Measurements from ENCODE around the gene AHNAK2.
A peak's percentile ranks its signal among the peaks of the same experiment; 100 is the strongest.
"Not testable (repeated sequence)": the region's sequence is repeated elsewhere in the genome, so short reads cannot be mapped to it uniquely, and the experiment has no call there.

AHNAK2 gene

DNA sequence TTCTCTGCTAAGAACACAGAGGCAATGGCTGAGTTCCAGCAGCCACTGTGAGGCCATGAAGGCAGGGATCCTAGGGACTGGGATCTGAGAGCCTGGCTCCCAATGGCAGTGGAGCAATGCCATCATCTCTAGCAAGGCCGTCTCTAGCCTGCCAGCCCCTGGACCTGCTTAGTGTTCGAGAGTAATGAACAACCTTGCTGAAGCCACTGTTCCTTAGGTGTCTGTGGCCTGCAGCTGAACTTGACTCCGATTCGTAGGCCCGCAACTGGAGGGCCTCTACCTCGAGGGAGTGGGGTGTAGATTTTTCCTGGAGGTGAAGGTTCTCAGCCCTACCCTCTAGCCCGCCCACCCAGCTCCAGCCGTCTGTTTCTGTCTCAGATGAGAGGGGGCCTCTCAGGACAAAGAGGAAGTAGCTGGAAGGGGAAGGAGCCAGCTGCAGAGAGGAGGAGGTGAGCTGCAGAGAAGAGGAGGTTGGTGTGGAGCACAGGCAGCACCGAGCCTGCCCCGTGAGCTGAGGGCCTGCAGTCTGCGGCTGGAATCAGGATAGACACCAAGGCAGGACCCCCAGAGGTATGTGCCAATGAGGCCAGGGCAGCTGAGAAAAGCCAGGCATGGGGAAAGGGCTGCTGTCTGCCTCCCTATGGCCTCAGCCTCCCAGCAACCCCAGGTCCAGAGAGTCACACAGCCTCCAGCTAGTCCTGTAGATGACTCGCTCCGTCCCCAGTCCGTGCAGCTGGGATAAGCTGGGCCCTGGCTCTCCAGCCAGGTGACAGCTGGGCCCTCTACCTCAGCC is 53.6 kb downstream of the AHNAK2 start, which contains the start of gene PLD4:
TSS of gene PLD4 (plus strand) at position 459 of the 793 bp plus-strand sequence. CDS start 2,262 bp downstream, outside the sequence.
- DNase-seq, result peak; percentile 52

DNA sequence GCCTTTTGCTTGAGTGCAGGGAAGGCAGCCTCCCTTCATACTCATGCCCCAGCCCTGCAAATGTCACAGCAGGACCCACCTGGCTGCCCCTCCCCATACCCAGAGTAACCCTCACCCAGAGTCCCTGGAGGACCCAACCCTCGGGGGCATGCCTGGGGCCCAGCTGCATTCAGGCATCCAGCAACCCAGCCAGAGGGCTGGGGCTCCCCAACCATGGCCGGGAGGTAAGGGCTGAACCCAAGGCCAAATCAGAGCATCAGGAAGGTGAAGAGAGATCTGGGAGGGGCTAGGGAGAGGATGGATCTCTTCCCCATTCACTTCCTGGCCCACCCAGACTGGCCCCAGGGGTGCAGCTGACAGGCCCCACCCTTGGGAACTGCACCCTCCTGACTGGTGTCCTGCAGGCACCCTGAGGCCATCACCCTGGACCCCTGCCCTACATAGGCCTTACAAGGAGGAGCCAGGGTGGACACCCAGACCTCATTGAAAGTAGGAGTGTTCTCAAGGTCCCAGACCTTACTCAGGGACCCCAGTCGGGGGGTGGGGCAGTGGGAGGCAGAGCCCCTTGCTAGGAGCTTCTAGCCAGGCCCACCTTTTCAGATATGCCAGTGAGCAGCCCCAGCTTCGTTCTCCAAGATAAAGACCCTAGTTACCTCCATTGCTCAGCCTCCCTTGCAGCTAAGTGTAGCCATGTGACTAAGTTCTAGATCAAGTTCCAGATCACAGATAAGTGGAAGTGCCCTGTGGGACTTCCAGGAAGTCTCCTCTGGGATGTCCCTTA is 54.3 kb downstream of the AHNAK2 start:
- DNase-seq, result no peak

- no peak for DNase-seq
Observed at GRCh38 chr14:104919993-104920315, 58.2 kb downstream of the AHNAK2 start.

DNA sequence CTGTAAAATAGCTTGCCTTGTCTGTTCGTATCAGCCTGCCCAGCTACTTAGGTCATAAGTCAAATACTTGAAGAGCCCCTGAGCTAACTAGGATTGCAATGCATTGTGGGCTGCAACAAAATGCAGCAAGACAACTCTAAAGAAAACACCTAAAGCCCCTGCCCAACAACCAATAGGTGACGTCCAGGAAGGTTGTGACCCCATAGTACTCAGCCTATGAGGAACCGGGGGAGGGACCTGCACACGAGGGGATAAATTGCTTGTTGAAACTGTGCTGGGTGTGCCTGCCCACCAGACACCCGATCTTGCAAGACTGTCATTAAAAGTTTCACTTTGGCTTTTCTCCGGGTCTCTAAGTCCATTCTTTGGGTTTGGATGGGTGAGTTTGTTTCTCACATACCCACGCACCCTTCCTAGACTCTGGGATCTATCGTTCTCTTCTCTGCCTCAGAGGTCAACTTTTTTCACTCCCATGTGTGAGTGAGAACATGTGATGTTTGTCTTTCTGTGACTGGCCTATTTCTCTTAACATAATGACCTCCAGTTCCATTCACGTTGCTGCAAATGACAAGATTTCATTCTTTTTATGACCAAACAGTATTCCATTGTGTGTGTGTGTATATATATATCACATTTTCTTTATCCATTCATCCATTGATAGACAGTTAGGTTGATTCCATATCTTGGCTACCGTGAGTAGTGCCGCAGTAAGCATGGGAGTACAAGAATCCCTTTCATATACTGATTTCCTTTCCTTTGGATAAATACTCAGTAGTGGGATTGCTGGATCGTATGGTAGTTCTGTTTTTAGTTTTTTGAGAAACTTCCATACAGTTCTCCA is 58.8 kb downstream of the AHNAK2 start:
- DNase-seq, result not testable (repeated sequence)

GRCh38 chr14:104917993-104918392 is 60.2 kb downstream of the AHNAK2 start:
- no peak for DNase-seq

GRCh38 chr14:104917116-104917515 is 61.1 kb downstream of the AHNAK2 start:
- DNase-seq, result no peak

- DNase-seq, result no peak
Observed at GRCh38 chr14:104913435-104913834, 64.7 kb downstream of the AHNAK2 start.

GRCh38 chr14:104912053-104912452 is 66.1 kb downstream of the AHNAK2 start:
- no peak for DNase-seq

- no peak for DNase-seq
Observed at GRCh38 chr14:104908303-104908702, 69.9 kb downstream of the AHNAK2 start.

DNA sequence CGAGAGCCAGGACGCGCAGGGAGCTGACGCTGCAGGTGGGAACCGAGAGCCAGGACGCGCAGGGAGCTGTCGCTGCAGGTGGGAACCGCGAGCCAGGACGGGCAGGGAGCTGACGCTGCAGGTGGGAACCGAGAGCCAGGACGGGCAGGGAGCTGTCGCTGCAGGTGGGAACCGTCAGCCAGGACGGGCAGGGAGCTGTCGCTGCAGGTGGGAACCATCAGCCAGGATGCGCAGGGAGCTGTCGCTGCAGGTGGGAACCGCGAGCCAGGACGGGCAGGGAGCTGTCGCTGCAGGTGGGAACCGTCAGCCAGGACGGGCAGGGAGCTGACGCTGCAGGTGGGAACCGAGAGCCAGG is 72.6 kb downstream of the AHNAK2 start:
- DNase-seq, result not testable (repeated sequence)

- DNase-seq, result not testable (repeated sequence)
Observed at GRCh38 chr14:104904650-104905578, 73.3 kb downstream of the AHNAK2 start.

DNA sequence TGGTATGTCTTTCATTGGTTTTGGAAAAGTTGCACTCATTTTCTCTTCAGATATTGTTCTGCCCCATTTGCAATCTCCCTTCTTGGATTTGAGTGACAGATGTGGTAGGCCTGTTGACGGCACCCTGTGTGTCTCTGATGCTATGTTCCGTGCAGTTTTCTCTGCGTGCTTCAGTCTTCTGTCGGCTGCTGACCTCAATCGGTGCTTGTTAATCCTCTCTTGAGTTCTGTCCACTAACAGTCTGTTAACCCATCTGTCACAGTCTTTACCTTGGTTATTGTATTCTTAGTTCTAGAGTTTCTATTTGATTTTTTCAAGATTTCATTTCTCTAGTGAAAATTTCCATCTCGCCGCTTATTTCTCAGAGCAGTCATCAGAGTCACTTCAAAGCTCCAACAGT is 74.2 kb downstream of the AHNAK2 start:
- DNase-seq, result no peak

DNA sequence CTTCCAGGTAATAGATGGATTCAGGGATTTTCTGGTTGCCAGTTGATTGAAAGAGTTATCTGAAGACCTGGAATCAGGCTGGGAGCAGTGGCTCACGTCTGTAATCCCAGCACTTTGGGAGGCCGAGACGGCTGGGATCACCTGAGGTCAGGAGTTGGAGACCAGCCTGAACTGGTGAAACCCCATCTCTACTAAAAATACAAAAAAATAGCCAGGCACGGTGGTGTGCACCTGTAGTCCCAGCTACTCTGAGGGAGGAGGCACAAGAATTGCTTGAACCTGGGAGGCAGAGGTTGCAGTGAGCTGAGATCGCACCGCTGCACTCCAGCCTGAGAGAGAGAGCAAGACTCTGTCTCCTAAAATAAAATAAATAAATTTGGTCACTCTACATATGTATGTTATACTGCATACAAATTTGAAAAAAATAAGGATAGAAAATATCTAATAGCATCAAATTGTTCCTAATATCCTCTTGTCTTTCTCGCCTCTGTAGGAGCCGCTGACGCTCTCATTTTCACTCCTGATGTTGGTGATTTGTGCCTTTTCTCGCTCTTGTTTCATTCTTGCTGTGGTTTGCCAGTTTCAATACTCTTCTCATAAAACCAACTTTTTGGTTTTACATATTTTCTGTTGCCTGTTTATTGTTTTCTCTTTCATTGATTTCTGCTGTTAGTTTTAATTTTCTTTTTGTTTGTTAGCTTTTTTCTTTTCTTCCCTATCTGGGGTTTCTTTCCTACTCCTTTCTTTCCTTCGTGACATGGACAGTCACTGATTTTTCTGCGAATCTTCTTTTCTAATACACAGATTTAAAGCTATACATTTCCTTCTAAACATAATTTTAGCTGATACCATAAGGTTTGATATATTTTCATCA is 77.3 kb downstream of the AHNAK2 start:
- DNase-seq, result no peak

- no peak for DNase-seq
Observed at GRCh38 chr14:104899781-104900180, 78.4 kb downstream of the AHNAK2 start.

GRCh38 chr14:104898870-104899510 is 79.2 kb downstream of the AHNAK2 start:
- DNase-seq, result no peak

DNA sequence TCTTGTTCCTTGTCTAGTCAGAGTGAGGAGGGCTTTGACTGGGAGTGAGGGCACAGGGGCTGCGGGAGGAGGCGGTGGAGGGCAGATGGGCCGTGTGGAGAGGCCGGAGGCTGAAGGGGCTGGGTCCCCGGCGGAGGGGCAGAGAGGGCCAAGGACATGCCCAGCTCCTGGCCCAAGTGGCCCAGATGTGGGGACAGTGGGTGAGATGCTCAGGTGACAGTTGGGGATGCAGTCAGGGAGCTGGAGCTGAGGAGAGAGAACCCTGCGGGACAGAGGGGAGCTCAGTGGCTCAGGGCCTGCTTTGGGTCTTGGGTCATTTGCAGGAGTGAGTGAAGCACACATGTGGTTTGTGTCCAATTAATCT is 80.0 kb downstream of the AHNAK2 start:
- no peak for DNase-seq

GRCh38 chr14:104897330-104898194 is 80.6 kb downstream of the AHNAK2 start:
- DNase-seq, result no peak

DNA sequence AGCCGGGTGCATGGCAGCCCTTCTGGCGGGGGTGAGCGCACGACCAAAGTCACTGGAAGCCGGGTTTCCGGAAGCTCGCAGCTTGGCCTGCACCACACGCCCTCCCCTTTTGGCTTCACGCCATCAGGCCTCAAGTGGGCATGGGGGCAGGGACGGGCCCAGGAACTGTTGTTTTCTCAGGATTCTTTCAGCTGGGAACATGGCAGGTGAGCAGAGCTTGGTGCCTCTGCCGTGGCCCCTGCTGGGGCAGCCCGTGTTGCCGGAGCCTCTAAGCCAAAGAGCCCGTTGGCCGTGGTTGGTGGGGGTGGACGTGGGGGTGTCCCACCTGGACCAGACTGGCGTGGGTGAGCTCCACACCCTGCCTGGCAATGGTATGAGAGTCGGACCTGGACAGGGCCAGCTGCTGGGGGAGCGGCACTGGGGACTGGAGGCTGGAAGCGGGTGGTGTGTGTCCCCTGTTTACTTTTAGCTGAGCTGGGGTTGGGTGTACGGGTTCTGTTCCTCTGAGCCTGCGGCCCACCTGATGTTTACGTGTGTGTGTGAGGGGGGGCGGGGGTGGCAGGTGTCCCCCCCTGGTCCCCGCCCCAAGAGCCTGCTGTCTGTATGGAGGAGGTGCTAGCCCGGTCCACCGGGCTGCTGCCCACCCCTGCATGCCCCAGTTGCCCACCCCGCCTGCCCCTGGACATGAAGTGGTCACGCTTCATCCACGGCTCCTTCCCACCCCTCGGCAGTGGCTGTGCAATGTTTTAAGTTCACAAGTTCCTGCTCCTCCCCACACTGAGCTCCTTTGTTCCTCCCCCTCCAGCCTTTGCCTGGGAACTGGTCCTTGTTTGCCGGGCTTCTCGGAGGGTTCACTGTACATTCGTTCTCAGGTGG is 82.2 kb downstream of the AHNAK2 start:
- DNase-seq, result no peak

Data from hematopoietic multipotent progenitor cell treated with erythropoietin and hydrocortisone succinate and interleukin-3 and kit ligand, for 6 days (in vitro differentiated cells).